GM10266 (cell line): Measurements from ENCODE around the gene CGB3.
"Not testable (repeated sequence)": the region's sequence is repeated elsewhere in the genome, so short reads cannot be mapped to it uniquely, and the experiment has no call there.

ENCODE experiments used
- DNase-seq: peaks from one replicate; pipeline ENCODE4 v3.0.0; 2012; ENCODE audit errors: extremely low spot score
- TF ChIP-seq, protein P1 (sequence below): IDR thresholded peaks from 2 replicates; pipeline ENCODE4 v1.5.1; 2012; ENCODE audit warnings: mild to moderate bottlenecking, low read depth; ENCODE audit not compliant: control insufficient read depth, insufficient read depth; ENCODE audit errors: missing control alignments

CGB3 gene

GRCh38 chr19:49031642-49032301 is 7.6 kb upstream of the CGB3 start, which contains the start of gene CGB2:
CGB2 (plus strand) TSS chr19:49031890; CDS start chr19:49032096, 206 bp downstream.
- TF ChIP-seq, protein P1, sequence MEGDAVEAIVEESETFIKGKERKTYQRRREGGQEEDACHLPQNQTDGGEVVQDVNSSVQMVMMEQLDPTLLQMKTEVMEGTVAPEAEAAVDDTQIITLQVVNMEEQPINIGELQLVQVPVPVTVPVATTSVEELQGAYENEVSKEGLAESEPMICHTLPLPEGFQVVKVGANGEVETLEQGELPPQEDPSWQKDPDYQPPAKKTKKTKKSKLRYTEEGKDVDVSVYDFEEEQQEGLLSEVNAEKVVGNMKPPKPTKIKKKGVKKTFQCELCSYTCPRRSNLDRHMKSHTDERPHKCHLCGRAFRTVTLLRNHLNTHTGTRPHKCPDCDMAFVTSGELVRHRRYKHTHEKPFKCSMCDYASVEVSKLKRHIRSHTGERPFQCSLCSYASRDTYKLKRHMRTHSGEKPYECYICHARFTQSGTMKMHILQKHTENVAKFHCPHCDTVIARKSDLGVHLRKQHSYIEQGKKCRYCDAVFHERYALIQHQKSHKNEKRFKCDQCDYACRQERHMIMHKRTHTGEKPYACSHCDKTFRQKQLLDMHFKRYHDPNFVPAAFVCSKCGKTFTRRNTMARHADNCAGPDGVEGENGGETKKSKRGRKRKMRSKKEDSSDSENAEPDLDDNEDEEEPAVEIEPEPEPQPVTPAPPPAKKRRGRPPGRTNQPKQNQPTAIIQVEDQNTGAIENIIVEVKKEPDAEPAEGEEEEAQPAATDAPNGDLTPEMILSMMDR: peak; percentile 33
- DNase-seq: peak; percentile 85

DNA sequence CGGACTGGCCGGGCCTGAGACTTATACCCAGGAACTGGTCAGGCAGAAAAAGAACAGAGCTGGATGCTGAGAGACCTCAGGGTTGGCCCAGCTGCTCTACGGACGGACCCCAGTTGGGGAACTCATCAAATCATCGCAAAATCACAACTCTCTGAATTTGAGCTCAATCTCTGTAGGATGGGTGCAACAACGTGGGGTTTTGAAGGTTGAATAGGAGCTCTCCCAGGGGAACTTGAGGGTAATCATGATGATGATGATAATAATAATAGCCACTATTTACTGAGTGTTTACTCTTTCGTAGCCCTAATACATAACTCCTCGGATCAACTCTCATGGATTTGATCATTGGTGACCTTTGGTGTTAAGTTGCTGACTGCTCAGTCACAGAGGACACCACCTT is 6.2 kb upstream of the CGB3 start:
- not testable (repeated sequence) for DNase-seq

DNA sequence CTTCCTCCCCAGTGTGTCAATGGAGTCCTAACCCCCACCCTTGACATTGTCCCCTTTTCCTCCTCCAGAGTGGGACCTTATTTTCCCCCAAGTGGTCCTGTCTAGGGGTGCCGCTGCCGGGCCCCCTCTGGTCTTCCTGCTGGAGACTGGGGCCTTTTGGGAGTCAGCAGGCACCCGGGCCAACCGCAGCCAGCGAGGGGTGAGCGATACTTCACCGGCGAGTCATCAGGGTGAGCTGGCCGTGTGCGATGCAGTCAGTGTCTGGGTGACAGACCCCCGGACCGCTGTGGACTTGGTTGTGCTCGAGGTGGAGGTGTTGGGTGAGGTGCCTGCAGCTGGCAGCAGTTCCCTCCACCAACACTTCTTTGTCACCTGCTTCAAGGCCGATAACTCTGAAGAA is 5.6 kb upstream of the CGB3 start:
- not testable (repeated sequence) for DNase-seq

DNA sequence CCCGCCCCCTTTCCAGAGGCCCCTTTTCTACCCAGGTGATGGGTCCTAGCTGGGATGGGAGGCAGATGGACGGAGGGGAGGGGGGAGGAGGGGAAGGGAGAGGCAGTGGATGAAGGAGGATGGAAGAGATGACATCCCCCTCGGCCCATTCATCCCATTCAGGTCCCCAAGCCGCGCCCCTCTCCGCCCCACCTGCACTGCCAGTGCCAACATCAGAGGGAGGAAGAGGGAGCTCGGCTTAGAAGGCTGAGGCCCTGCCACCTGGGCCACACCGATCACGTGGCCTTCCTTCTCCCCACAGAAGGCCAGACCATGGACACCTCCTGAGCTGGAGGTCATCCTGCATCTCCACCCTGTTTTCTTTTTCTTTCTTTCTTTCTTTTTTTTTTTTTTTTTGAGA is 4.6 kb upstream of the CGB3 start:
- DNase-seq: not testable (repeated sequence)

DNA sequence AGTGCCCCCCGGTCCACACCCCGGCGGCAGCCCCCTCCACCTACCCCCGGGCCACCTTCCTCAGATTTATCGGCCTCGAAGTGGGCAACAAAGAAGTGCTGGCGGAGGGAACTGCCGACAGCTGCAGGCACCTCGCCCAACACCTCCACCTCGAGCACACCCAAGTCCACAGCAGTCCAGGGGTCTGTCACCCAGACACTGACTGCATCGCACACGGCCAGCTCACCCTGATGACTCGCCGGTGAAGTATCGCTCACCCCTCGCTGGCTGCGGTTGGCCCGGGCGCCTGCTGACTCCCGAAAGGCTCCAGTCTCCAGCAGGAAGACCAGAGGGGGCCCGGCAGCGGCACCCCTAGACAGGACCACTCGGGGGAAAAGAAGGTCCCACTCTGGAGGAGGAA is 1.5 kb upstream of the CGB3 start:
- not testable (repeated sequence) for DNase-seq

GRCh38 chr19:49025088-49025487 is 955 bp upstream of the CGB3 start:
- not testable (repeated sequence) for DNase-seq

DNA sequence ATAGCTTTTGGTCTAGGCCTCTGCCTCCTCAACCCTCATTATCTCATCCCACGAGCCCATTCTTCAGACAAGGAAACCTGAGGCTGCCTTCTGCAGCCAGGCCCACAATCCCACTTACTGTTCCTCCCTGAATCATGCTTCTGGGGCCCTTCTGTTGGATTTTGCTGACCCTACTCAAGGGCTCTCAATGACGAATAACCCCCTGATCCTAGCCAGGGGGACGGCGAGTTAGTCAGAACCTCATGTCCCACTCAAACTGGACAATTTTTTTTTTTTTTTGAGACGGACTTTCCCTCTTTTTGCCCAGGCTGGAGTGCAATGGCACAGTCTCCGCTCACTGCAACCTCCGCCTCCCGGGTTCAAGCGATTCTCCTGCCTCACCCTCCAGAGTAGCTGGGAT is 2.0 kb downstream of the CGB3 start:
- DNase-seq: no peak
- TF ChIP-seq, protein P1: no peak

DNA sequence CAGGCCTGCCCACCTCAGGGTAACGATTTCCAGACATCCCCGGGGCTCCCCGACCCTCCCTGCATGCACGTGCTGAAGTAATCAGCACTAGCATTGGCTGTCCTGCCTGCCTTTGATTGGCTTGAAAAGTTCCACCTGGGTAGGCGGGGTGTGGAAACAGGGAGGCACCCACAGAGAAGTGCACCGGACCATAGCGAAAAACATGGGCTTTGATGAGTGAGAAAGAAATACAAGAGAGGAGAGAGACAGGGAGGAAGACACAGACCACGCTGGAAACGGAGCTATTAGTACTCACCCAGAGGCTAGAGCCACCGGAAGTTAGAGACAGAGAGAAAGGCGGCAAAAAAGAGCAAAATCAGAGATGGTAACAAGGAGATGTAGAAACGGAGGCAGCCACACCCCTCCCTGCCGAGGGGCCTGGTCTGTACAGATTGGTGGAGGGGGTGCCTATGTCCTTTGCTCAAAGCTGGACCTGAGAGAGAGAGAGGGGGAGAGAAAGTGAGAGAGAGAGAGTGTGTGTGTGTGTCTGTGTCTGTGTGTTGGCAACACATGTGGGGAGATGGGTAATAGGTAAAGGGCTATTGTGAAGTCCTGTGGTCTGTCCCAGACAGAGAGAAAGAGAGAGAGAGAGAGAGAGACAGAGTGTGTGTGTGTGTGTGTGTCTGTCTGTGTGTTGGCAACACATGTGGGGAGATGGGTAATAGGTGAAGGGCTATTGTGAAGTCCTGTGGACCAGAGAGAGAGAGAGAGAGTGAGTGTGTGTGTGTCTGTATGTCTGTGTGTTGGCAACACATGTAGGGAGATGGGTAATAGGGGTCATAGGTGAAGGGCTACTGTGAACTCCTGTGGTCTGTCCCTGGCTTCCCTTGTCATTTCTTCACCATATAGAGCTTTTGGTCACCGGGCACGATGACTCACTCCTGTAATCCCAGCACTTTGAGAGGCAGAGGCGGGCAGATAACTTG is 2.9 kb downstream of the CGB3 start:
- DNase-seq: no peak
- TF ChIP-seq, protein P1: no peak

- no peak for DNase-seq
- TF ChIP-seq, protein P1: no peak
Measured at GRCh38 chr19:49020342-49020741, 3.8 kb downstream of the CGB3 start.

- TF ChIP-seq, protein P1: no peak
- DNase-seq: peak; percentile 78
Measured at GRCh38 chr19:49019242-49019932, 4.7 kb downstream of the CGB3 start.

GRCh38 chr19:49018388-49019241 is 5.5 kb downstream of the CGB3 start:
- DNase-seq: not testable (repeated sequence)
